Kidney epithelial cell (primary cell): ENCODE measurements around the gene SMCR8. TPM values are rescaled to one million over a fixed set of nuclear protein-coding genes. Genes with fewer than 3 reads are reported as not detected.

Experiments
- DNase-seq: peaks from one replicate; pipeline ENCODE4 v3.0.0-alpha.2; 2010; ENCODE audit warnings: low read depth
- H3K27me3 ChIP-seq: 2 replicates; pipeline ENCODE4 v1.6.0; 2011; ENCODE audit warnings: low read length; ENCODE audit not compliant: control insufficient read depth, insufficient read depth
- H3K36me3 ChIP-seq: 2 replicates; pipeline ENCODE4 v1.5.1; 2011; ENCODE audit warnings: low read length; ENCODE audit not compliant: control insufficient read depth, insufficient read depth
- H3K4me3 ChIP-seq: 2 replicates; pipeline ENCODE4 v1.5.1; 2011; ENCODE audit warnings: low read depth, mild to moderate bottlenecking, control low read depth, low read length
- total RNA-seq: library from RNA; depleted of rRNA; stranded (reverse); fragments of >200 nt; gene quantifications from 2 replicates; pipeline ENCODE4 v1.2.3, GENCODE V29; 2015
- TF ChIP-seq, protein P1 (sequence below): IDR thresholded peaks from 2 replicates; pipeline ENCODE4 v1.5.1; 2011; ENCODE audit warnings: mild to moderate bottlenecking, moderate library complexity, low read length, control low read depth, inconsistent platforms; ENCODE audit not compliant: insufficient read depth, poor library complexity, severe bottlenecking

Gene SMCR8
- total RNA-seq, 1 donor from 2014 or later, result 30.8 TPM

DNA sequence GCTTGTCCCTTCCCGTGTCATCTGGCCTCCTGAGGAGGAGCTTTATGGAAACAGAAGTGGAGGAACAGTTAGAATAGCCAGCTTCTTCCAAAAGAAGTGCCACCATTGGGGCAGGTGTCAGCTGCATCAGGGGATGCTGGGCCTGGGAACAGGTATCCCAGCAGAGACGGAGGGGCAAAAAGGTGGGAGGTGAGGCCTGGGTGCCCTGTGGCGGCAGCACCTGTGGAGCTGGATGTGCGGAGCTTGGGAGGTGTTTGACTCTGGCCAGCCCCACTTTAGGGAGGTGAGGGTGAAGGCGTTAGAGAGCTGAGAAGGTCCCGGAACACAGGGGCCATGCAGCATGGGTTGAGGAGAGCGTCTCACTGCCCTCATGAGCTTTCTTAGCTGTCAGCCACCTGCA, 5.2 kb downstream of the SMCR8 start:
- DNase-seq, result no peak
- H3K36me3 ChIP-seq, result peaks cover 5% of the 10 kb centered on the region

GRCh38 chr17:18321309-18321708, 6.2 kb downstream of the SMCR8 start:
- TF ChIP-seq, protein P1, sequence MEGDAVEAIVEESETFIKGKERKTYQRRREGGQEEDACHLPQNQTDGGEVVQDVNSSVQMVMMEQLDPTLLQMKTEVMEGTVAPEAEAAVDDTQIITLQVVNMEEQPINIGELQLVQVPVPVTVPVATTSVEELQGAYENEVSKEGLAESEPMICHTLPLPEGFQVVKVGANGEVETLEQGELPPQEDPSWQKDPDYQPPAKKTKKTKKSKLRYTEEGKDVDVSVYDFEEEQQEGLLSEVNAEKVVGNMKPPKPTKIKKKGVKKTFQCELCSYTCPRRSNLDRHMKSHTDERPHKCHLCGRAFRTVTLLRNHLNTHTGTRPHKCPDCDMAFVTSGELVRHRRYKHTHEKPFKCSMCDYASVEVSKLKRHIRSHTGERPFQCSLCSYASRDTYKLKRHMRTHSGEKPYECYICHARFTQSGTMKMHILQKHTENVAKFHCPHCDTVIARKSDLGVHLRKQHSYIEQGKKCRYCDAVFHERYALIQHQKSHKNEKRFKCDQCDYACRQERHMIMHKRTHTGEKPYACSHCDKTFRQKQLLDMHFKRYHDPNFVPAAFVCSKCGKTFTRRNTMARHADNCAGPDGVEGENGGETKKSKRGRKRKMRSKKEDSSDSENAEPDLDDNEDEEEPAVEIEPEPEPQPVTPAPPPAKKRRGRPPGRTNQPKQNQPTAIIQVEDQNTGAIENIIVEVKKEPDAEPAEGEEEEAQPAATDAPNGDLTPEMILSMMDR, result peak; percentile 19
- no peak for DNase-seq
- Histone ChIP-seq H3K27me3 (no peaks in the 10 kb centered on the region), H3K4me3 (no peak overlapping the region), H3K36me3 (peaks cover 5% of the 10 kb centered on the region)

More for the DNA sequence above, 5.2 kb downstream of the SMCR8 start:
- TF ChIP-seq, protein P1, result no peak
- Histone ChIP-seq H3K27me3 (no peaks in the 10 kb centered on the region), H3K4me3 (no peak overlapping the region)

GRCh38 chr17:18322522-18322921, 7.4 kb downstream of the SMCR8 start:
- Histone ChIP-seq H3K4me3 (no peak overlapping the region), H3K27me3 (no peaks in the 10 kb centered on the region), H3K36me3 (peaks cover 2% of the 10 kb centered on the region)
- TF ChIP-seq, protein P1, result no peak
- no peak for DNase-seq

DNA sequence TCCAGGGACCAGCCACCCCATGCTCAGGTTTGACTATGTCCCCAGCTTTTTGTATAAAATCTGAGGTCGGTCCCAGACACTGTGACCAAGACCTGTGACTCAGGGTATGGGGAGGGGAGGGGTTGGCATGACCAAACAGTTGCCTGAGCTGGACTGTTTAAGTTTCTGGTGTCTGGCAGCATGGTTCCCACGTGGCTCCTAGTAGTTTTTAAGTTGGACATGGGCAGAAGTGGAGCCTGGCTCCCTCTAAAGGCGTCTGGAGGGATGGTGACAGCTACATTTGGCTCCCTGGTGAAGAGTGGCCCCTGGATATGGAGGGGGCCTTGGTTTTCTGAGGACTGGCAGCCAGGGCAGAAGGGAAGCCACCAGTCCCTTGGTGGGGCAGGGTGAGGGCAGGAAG, 7.9 kb downstream of the SMCR8 start:
- H3K27me3 ChIP-seq, result no peaks in the 10 kb centered on the region
- TF ChIP-seq, protein P1, result no peak
- H3K4me3 ChIP-seq, result no peak overlapping the region
- peaks cover 1% of the 10 kb centered on the region for H3K36me3 ChIP-seq
- no peak for DNase-seq

DNA sequence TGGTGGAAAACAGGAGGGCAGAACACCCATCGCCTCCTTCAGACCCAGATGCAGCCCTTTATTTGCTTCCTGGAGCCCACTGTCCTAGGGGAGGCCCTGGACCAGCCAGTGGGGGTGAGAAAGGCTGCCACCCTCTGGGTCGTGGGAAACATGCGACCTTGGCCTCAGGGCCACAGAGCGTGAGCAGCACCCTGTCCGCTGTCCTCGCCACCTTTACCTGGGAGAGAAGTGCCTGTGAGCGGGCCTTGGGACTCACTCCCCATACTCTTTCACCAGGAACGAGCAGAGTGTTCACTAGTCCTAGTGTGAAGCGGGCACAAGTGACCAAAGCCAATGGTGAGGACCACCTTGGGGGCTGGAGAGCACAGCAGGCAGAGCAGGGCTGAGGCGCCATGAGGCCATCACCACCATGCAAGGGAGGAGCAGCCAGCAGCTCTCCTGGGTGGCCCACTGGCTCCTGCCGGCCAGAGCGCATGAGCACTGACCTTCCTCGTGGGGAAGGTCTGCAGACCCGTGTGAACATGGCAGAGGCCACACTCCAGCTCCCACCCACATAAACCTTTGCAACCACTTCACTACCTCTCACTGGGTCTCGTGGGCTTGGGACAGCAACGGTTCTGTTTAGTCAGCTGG, 8.5 kb downstream of the SMCR8 start:
- no peak overlapping the region for H3K4me3 ChIP-seq
- no peak for DNase-seq
- peaks cover 1% of the 10 kb centered on the region for H3K36me3 ChIP-seq
- TF ChIP-seq, protein P1, result no peak
- no peaks in the 10 kb centered on the region for H3K27me3 ChIP-seq
